Calu3 (cell line): Measurements from ENCODE around the gene CCDC71. TPM values are rescaled to one million over a fixed set of nuclear protein-coding genes. Genes with fewer than 3 reads are reported as not detected.

Source experiments
- BruUV-seq: library from RNA; stranded (reverse); fragments of 400-500 nt; replicated peaks from 2 replicates; lab custom pipeline; 2021; lab: Mats Ljungman, UMichigan
- CTCF ChIA-PET: fragments of 300-600 bp; sonication (Branson Sonifier 250); formaldehyde crosslinking; loops from one replicate; lab custom pipeline; 2022; ENCODE audit warnings: antibody characterized with exemption; lab: Charles Lee
- DNase-seq: peaks from one replicate; pipeline ENCODE4 v3.0.0; 2022
- H3K27ac Mint-ChIP-seq: one replicate; pipeline ENCODE4 v1.8.0; 2022; ENCODE audit warnings: mixed read lengths; ENCODE audit not compliant: unreplicated experiment
- H3K27me3 Mint-ChIP-seq: one replicate; pipeline ENCODE4 v1.8.0; 2022; ENCODE audit warnings: mixed read lengths; ENCODE audit not compliant: unreplicated experiment
- H3K36me3 Mint-ChIP-seq: one replicate; pipeline ENCODE4 v1.8.0; 2022; ENCODE audit warnings: mild to moderate bottlenecking, moderate library complexity, mixed read lengths; ENCODE audit not compliant: insufficient read depth, unreplicated experiment
- H3K4me1 Mint-ChIP-seq: one replicate; pipeline ENCODE4 v1.8.0; 2022; ENCODE audit warnings: mild to moderate bottlenecking, low read depth, mixed read lengths; ENCODE audit not compliant: unreplicated experiment
- H3K4me3 Mint-ChIP-seq: one replicate; pipeline ENCODE4 v1.8.0; 2022; ENCODE audit warnings: mild to moderate bottlenecking, low read depth, moderate library complexity, mixed read lengths; ENCODE audit not compliant: unreplicated experiment
- H3K9me3 Mint-ChIP-seq: one replicate; pipeline ENCODE4 v1.8.0; 2022; ENCODE audit warnings: low read depth, mixed read lengths; ENCODE audit not compliant: unreplicated experiment
- intact Hi-C: fragments of 100-400 bp; cut with micrococcal nuclease; formaldehyde crosslinking; loops from one replicate; pipeline ENCODE4 v1.10.0; 2022; ENCODE audit not compliant: unreplicated experiment
- total RNA-seq: library from RNA; stranded (reverse); gene quantifications from 2 replicates; pipeline ENCODE4 v1.2.3, GENCODE V29; 2022
- TF ChIP-seq, protein P1 (sequence below): fragments of 200-600 bp; IDR thresholded peaks from one replicate; pipeline ENCODE4 v1.8.0; 2022; ENCODE audit warnings: antibody characterized with exemption; ENCODE audit not compliant: unreplicated experiment

The CCDC71 gene
- total RNA-seq, 1 experiment from 2014 or later, result 20.2 TPM

DNA sequence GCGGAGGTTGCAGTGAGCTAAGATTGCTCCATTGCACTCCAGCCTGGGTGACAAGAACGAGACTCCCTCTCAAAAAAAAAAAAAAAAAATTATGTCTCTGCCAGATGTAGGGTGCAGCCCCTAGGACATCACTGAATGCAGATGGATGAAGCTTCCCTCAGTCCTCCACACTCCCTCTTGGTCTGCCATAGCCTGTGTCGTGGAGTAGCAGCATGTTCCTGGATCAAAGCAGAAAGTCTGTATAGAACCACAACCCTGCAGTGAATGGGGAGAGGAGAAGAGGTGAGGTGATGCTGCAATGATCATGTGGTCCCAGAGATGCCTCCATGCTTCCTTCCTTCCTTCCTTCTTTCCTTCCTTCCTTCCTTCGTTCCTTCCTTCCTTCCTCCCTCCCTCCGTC is 18.0 kb downstream of the CCDC71 start:
- no peak overlapping the region for H3K4me3 Mint-ChIP-seq
- H3K4me1 Mint-ChIP-seq, result no peaks in the 10 kb centered on the region
- no peaks in the 10 kb centered on the region for H3K27me3 Mint-ChIP-seq
- TF ChIP-seq, protein P1, sequence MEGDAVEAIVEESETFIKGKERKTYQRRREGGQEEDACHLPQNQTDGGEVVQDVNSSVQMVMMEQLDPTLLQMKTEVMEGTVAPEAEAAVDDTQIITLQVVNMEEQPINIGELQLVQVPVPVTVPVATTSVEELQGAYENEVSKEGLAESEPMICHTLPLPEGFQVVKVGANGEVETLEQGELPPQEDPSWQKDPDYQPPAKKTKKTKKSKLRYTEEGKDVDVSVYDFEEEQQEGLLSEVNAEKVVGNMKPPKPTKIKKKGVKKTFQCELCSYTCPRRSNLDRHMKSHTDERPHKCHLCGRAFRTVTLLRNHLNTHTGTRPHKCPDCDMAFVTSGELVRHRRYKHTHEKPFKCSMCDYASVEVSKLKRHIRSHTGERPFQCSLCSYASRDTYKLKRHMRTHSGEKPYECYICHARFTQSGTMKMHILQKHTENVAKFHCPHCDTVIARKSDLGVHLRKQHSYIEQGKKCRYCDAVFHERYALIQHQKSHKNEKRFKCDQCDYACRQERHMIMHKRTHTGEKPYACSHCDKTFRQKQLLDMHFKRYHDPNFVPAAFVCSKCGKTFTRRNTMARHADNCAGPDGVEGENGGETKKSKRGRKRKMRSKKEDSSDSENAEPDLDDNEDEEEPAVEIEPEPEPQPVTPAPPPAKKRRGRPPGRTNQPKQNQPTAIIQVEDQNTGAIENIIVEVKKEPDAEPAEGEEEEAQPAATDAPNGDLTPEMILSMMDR, result no peak
- no peak overlapping the region for H3K27ac Mint-ChIP-seq
- no peaks in the 10 kb centered on the region for H3K9me3 Mint-ChIP-seq
- no TSS peak for BruUV-seq
- CTCF ChIA-PET, result interaction anchor here (0.7 kb wide), 3 partner anchors 96 to 139 kb away, joined by 3 to 10 read pairs (median 5); no protein-coding TSS in a partner anchor
- intact Hi-C loops, result no loop called here
- DNase-seq, result no peak
- no peaks in the 10 kb centered on the region for H3K36me3 Mint-ChIP-seq

DNA sequence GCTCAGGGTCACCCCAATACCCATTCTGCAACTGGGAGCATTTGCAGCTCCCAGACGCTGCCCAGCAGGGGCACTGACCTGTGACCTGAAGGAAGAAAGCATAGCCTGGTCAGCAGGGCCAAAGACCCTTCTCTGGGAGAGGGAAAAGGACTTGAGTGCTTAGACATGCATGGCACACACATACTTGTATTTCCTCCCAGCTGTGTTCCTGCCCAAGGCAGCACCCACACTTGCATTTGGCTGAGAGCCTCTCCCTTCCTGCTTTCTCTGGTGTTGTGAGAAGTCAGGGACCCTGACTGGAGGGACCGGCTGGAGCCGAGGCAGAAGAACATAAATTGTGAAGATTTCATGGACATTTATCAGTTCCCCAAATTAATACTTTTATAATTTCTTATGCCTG is 26.1 kb downstream of the CCDC71 start:
- CTCF ChIA-PET, result no interaction called here
- Mint-ChIP-seq H3K4me1 (peaks cover 32% of the 10 kb centered on the region), H3K27ac (no peak overlapping the region), H3K4me3 (no peak overlapping the region), H3K27me3 (no peaks in the 10 kb centered on the region), H3K36me3 (peaks cover 11% of the 10 kb centered on the region), H3K9me3 (peaks cover 8% of the 10 kb centered on the region)
- BruUV-seq, result no TSS peak
- intact Hi-C loops, result no loop called here
- no peak for DNase-seq
- TF ChIP-seq, protein P1, result no peak

DNA sequence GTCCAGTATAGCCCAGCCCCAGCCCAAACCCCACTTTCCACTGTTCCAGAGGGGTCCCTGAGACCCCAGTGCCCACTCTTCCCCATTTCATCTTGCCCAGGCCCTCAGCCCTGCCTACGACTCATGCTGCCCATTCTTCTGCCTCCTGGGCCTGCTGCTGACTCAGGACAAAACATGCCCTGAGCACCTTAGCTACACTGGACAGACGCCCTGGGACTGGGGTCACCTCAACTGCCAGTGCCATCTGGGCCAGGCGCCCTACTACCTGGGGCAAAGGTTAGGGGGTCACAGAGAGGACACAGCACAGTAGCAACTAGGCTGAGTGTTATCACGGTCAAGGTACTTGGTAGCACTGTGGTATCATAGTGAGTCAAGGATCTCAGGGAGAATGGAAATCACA is 30.6 kb downstream of the CCDC71 start:
- Mint-ChIP-seq H3K36me3 (peaks cover 26% of the 10 kb centered on the region), H3K9me3 (no peaks in the 10 kb centered on the region), H3K27ac (no peak overlapping the region), H3K4me1 (peaks cover 31% of the 10 kb centered on the region), H3K27me3 (no peaks in the 10 kb centered on the region), H3K4me3 (peak overlapping the region; percentile 18)
- no peak for DNase-seq
- TF ChIP-seq, protein P1, result no peak
- no TSS peak for BruUV-seq
- CTCF ChIA-PET, result no interaction called here
- intact Hi-C loops, result no loop called here

DNA sequence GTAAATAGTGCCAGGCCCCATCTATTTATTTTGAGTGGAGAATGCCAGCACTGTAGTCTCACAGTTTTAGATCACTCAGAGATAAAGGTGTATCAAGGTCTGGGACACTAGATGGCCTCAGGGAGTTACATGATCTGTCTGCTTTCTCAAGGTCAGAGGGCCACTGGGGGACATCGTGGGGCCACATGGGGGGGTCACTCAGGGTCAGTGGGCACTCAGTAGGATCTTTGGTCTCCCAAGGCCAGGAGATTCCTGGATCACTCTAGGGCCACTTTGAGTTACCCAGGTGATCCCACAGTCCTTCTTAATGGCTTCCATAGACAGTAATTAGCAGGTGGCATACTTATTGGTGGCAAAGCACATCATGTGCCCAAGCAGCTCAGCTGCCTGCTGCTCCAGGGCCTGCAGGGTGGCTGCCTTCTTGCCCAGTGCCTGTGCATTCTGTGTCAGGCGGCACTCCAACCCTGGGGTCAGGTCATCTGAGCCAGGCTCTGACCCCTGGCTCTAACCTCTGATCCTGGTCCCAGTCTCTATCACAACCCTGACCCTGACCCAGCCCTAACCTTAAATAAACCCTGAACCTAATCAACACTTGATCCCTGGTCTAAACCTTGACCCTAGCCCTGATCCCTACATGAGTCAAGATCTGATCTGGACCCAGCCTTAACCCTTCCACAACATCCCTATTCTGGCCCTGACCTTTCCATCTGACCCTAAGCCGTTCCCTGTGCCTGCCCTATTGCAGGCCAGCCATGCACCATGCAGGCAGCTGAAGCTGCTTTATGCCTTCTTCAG is 31.5 kb downstream of the CCDC71 start:
- H3K4me3 Mint-ChIP-seq, result peak overlapping the region; percentile 18
- intact Hi-C loops, result no loop called here
- H3K36me3 Mint-ChIP-seq, result peaks cover 27% of the 10 kb centered on the region
- H3K27me3 Mint-ChIP-seq, result no peaks in the 10 kb centered on the region
- CTCF ChIA-PET, result no interaction called here
- H3K27ac Mint-ChIP-seq, result no peak overlapping the region
- no peaks in the 10 kb centered on the region for H3K9me3 Mint-ChIP-seq
- BruUV-seq, result no TSS peak
- TF ChIP-seq, protein P1, result no peak
- peaks cover 24% of the 10 kb centered on the region for H3K4me1 Mint-ChIP-seq
- DNase-seq, result no peak
